A673 (cell line): ENCODE measurements around the gene USPL1. TPM values are rescaled to one million over a fixed set of nuclear protein-coding genes. Genes with fewer than 3 reads are reported as not detected.
A peak's percentile ranks its signal among the peaks of the same experiment; 100 is the strongest.

Source experiments
- BruUV-seq: library from RNA; stranded (reverse); fragments of 400-500 nt; replicated peaks from 2 replicates; lab custom pipeline; 2021; lab: Mats Ljungman, UMichigan
- CTCF ChIA-PET: fragments of 300-600 bp; sonication (Branson Sonifier 250); formaldehyde crosslinking; loops from one replicate; lab custom pipeline; 2022; ENCODE audit warnings: antibody characterized with exemption; lab: Charles Lee
- POLR2A ChIA-PET: fragments of 300-600 bp; sonication (Branson Sonifier 250); formaldehyde crosslinking; loops from one replicate; lab custom pipeline; 2022; ENCODE audit warnings: antibody characterized with exemption; ENCODE audit not compliant: low non-redundant PET; lab: Charles Lee
- DNase-seq: peaks from one replicate; pipeline ENCODE4 v3.0.0-alpha.2; 2015; ENCODE audit warnings: low spot score
- H3K27ac ChIP-seq: fragments of 200-600 bp; sonication (generic); 2 replicates; pipeline ENCODE4 v1.5.1; 2016; ENCODE audit warnings: mixed run types, low read depth, mild to moderate bottlenecking, mixed read lengths, antibody characterized with exemption, low read length; ENCODE audit not compliant: poor library complexity, severe bottlenecking
- H3K27me3 ChIP-seq: fragments of 200-600 bp; sonication (generic); replicated peaks from 2 replicates; pipeline ENCODE4 v1.6.1; 2017; ENCODE audit warnings: mixed run types, low read depth, mild to moderate bottlenecking, mixed read lengths, antibody characterized with exemption, low read length; ENCODE audit not compliant: insufficient read depth, poor library complexity
- H3K36me3 ChIP-seq: fragments of 200-600 bp; sonication (generic); 2 replicates; pipeline ENCODE4 v1.6.1; 2016; ENCODE audit warnings: mixed run types, mild to moderate bottlenecking, mixed read lengths, antibody characterized with exemption, low read length; ENCODE audit not compliant: insufficient read depth, poor library complexity, severe bottlenecking
- H3K4me1 ChIP-seq: fragments of 200-600 bp; sonication (generic); 2 replicates; pipeline ENCODE4 v1.6.1; 2017; ENCODE audit warnings: mixed run types, mild to moderate bottlenecking, mixed read lengths, antibody characterized with exemption, low read length; ENCODE audit not compliant: insufficient read depth, poor library complexity, severe bottlenecking
- H3K4me3 ChIP-seq: fragments of 200-600 bp; sonication (generic); 2 replicates; pipeline ENCODE4 v1.5.1; 2016; ENCODE audit warnings: low read depth, mixed run types, mild to moderate bottlenecking, mixed read lengths, low read length; ENCODE audit not compliant: poor library complexity, severe bottlenecking
- H3K9me3 ChIP-seq: fragments of 200-600 bp; sonication (generic); 2 replicates; pipeline ENCODE4 v1.6.1; 2016; ENCODE audit warnings: mixed run types, low read depth, mild to moderate bottlenecking, mixed read lengths, antibody characterized with exemption, low read length; ENCODE audit not compliant: poor library complexity, severe bottlenecking
- EZH2 ChIP-seq: fragments of 200-600 bp; sonication (generic); IDR thresholded peaks from 2 replicates; pipeline ENCODE4 v1.6.1; 2017; ENCODE audit warnings: borderline replicate concordance, low read depth, mild to moderate bottlenecking, mixed read lengths, antibody characterized with exemption, low read length; ENCODE audit not compliant: poor library complexity, severe bottlenecking
- intact Hi-C: fragments of 100-400 bp; cut with micrococcal nuclease; formaldehyde crosslinking; loops from one replicate; pipeline ENCODE4 v1.10.0; 2022; ENCODE audit not compliant: unreplicated experiment
- total RNA-seq: library from RNA; stranded (reverse); gene quantifications from 2 replicates; pipeline ENCODE4 v1.2.3, GENCODE V29; 2021
- TF ChIP-seq, protein P1 (sequence below): fragments of 300-800, 200-600 bp; sonication (generic); conservative IDR thresholded peaks from 2 replicates; pipeline ENCODE4 v1.5.1; 2017; ENCODE audit warnings: low read depth, mild to moderate bottlenecking, antibody characterized with exemption, low read length, moderate library complexity, mixed read lengths

USPL1 gene
- total RNA-seq, 1 experiment from 2014 or later = 28.5 TPM

DNA sequence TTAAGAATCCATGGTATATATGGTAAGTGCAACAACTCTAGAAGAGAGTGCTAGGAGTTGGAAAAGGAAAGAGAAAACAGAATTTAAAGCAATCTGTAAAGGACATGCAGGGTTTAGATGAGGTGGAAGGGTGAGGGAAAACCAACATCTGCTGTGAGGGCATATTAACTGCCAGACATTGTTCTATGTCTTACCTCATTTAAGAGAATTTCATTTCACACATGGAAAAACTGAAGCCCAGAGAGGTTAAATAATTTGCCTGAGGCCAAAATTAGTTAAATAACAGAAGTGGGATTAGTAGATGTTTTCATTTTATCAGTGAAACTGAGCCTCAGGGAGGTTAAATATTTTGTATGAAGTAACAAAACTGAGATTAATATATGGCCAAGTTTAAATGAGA, 7.4 kb upstream of the USPL1 start:
- TF ChIP-seq, protein P1, sequence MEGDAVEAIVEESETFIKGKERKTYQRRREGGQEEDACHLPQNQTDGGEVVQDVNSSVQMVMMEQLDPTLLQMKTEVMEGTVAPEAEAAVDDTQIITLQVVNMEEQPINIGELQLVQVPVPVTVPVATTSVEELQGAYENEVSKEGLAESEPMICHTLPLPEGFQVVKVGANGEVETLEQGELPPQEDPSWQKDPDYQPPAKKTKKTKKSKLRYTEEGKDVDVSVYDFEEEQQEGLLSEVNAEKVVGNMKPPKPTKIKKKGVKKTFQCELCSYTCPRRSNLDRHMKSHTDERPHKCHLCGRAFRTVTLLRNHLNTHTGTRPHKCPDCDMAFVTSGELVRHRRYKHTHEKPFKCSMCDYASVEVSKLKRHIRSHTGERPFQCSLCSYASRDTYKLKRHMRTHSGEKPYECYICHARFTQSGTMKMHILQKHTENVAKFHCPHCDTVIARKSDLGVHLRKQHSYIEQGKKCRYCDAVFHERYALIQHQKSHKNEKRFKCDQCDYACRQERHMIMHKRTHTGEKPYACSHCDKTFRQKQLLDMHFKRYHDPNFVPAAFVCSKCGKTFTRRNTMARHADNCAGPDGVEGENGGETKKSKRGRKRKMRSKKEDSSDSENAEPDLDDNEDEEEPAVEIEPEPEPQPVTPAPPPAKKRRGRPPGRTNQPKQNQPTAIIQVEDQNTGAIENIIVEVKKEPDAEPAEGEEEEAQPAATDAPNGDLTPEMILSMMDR = no peak
- TF ChIP-seq EZH2 = no peak
- POLR2A ChIA-PET = no interaction called here
- no peaks in the 10 kb centered on the region for H3K9me3 ChIP-seq
- H3K36me3 ChIP-seq = no peaks in the 10 kb centered on the region
- H3K4me3 ChIP-seq = no peak overlapping the region
- DNase-seq = no peak
- H3K27me3 ChIP-seq = no peaks in the 10 kb centered on the region
- no TSS peak for BruUV-seq
- CTCF ChIA-PET = no interaction called here
- H3K4me1 ChIP-seq = no peaks in the 10 kb centered on the region
- H3K27ac ChIP-seq = no peak overlapping the region
- intact Hi-C loops = loop anchor here (10.0 kb wide), 1 partner anchor 404 kb away; no protein-coding TSS in a partner anchor

DNA sequence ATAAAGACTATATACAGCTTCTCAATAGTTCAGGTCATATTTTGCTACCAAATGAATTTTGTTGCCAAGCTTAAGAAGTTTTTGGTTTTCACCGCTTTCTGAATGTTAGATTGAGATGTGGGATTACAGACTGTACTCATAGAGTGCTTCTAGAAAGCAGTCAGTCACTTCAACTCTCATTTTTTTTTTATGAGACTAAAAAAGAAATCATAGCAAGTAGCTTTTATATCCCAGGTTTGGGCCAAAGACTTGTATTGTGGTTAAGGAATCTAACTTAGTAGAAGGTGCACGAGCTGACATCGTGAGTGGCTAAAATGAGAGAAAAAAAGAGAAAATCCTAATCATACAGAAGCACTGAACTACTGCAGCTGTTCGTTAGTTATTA, 2.2 kb upstream of the USPL1 start:
- CTCF ChIA-PET = no interaction called here
- intact Hi-C loops = loop anchor here (10.0 kb wide), 1 partner anchor 399 kb away; no protein-coding TSS in a partner anchor
- BruUV-seq = no TSS peak

DNA sequence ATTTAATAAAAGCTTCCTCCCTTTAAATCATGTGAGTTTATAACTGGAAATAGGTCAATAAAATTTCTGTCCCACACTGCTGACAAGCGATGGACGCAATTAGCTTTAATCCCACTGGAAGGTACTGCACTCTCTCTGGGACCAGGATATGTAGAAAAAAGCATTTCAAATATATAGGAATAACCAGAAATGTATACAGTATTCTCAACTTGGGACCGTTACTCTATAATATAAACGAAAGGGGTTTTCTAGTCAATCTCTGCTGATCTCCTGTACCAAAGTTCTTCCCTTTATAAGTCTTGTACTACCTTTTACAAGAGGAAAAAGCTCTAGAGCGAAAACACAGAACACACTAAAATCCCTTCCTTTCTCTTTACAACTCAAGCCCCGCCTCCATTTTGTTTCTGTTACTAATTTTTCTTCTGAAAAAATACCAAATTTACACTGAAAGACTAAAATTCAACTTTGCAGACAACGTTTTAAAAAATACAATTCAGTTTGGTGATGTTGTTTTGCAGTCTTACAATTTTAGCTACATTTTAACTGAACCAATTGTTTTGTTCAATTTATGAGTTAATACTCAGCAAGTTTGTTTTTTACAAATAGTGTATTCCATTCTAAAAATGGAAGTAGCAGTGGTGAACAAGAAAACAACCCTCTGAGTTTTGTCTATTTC, 1.7 kb upstream of the USPL1 start:
- Histone ChIP-seq H3K27ac (peak overlapping the region; percentile 99), H3K9me3 (no peaks in the 10 kb centered on the region), H3K4me1 (peaks cover 7% of the 10 kb centered on the region), H3K4me3 (peak overlapping the region; percentile 82), H3K27me3 (no peaks in the 10 kb centered on the region), H3K36me3 (no peaks in the 10 kb centered on the region)
- TF ChIP-seq, protein P1 = no peak
- no peak for TF ChIP-seq EZH2
- ChIA-PET POLR2A (interaction anchor here (0.6 to 1.0 kb wide), 3 partner anchors 34 to 484 kb away, joined by 3 to 26 read pairs (median 4); no protein-coding TSS in a partner anchor), CTCF (no interaction called here)
- no TSS peak for BruUV-seq
- intact Hi-C loops = loop anchor here (10.0 kb wide), 1 partner anchor 399 kb away; no protein-coding TSS in a partner anchor
- DNase-seq = peak; percentile 65

More for the DNA sequence above, 2.2 kb upstream of the USPL1 start:
- POLR2A ChIA-PET = interaction anchor here (0.6 to 1.0 kb wide), 3 partner anchors 34 to 483 kb away, joined by 3 to 26 read pairs (median 4); no protein-coding TSS in a partner anchor
- Histone ChIP-seq H3K4me1 (peaks cover 7% of the 10 kb centered on the region), H3K4me3 (peak overlapping the region; percentile 82), H3K27ac (peak overlapping the region; percentile 99), H3K36me3 (no peaks in the 10 kb centered on the region), H3K27me3 (no peaks in the 10 kb centered on the region), H3K9me3 (no peaks in the 10 kb centered on the region)
- DNase-seq = no peak
- TF ChIP-seq, protein P1 = no peak
- no peak for TF ChIP-seq EZH2
